ENCODE data around the gene MRPS12.
"Not testable (repeated sequence)": the region's sequence is repeated elsewhere in the genome, so short reads cannot be mapped to it uniquely, and the experiment has no call there.

Gene MRPS12

DNA sequence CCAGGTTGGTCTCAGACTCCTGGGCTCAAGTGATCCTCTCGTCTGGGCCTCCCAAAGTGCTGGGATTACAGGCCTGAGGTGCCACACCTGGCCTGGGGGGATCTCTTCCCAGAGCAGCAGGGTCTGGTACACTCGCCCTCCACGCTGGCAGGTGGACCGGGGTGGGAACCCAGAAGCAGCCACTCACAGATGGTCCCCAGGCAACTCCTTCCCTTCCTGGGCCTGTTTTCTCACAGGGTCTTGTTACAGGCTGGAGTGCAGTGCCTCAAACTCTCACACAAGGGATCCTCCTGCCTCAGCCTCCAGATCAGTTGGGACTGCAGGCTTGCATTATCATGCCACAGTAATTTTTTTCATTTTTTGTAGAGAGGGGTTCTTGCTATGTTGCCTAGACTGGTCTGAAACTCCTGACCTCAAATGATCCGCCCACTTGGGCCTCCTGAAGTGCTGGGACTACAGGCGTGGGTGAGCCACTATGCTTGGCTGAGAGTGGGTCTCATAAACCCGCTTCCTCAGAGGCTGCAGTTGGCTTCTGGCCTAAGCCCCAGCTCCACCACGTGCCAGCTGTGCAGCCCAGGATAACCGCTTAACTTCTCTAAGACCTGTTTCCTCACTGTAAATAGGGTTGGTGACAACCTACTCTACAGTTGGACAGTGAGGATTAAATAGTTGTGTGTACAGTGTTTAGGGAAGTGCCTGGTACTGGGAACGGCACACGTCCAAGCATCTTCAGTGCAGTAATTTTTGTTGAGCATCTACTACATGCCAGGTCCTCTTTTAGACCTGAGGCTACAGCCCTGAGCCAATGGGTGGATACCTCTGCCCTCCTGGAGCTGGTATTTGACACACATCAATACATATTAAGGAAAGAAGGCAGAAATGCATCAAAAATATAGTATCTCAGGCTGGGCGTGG lies 17.9 kb upstream of the MRPS12 start:
- no peak for DNase-seq

GRCh38 chr19:38913958-38914357 lies 16.8 kb upstream of the MRPS12 start:
- DNase-seq: no peak

GRCh38 chr19:38915329-38916321 lies 15.1 kb upstream of the MRPS12 start:
- DNase-seq: no peak

GRCh38 chr19:38917516-38917915 lies 13.2 kb upstream of the MRPS12 start:
- no peak for DNase-seq

GRCh38 chr19:38917921-38918491 lies 12.7 kb upstream of the MRPS12 start:
- DNase-seq: no peak

DNA sequence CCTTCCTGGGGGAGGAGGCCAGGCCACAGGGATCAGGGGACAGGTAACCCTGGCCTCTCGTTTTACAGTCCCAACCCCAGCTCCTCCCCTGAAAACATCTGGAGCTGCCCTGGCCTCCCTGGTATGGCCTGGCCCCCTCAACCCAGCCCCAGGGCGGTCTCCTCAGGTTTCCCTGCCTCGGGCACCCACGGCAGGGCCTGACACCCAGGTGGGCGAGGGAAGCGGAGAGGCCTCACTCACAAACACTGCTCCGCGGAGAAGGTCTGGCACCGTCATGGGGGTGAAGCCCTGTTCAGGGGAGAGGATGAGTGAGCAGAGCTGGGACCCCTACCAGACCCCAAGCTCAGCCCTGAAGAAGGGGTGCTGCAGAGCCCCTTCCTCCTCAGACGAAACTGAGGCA lies 12.2 kb upstream of the MRPS12 start:
- no peak for DNase-seq

DNA sequence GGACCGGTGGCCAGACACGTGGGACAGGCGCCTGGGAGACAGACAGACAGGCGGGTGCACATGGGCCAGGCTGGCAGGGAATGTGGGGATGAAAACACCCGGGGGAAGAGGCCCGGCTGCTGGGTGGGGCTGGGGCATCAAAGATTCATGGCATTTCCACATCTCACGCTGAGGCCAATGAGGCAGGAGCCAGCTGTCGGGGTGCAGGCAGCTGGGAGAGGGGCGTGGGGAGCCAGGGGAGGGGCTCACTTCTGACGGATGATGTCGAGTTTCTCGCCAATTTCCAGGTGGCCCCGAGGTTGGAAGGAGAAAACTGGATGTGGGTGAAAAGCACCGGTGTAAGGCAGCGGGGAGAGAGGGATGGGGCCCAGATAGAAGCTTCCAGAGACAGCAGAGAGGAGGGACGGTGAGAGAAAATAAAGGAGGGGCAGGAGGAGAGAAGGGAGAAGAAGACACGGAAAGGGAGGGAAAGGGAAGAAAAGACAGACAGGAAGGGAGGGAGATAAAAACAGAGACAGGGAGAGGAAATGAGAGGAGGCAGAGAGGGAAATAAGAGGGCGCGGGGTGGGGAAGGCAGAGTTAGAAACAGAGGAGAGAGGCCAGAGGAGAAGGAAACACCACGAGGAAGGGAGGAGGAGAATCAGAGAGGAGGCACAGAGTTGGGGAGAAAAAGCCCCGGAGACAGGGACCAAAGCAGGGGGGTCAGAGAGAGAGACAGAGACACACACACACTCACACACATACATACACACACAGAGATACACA lies 10.7 kb upstream of the MRPS12 start:
- DNase-seq: no peak

DNA sequence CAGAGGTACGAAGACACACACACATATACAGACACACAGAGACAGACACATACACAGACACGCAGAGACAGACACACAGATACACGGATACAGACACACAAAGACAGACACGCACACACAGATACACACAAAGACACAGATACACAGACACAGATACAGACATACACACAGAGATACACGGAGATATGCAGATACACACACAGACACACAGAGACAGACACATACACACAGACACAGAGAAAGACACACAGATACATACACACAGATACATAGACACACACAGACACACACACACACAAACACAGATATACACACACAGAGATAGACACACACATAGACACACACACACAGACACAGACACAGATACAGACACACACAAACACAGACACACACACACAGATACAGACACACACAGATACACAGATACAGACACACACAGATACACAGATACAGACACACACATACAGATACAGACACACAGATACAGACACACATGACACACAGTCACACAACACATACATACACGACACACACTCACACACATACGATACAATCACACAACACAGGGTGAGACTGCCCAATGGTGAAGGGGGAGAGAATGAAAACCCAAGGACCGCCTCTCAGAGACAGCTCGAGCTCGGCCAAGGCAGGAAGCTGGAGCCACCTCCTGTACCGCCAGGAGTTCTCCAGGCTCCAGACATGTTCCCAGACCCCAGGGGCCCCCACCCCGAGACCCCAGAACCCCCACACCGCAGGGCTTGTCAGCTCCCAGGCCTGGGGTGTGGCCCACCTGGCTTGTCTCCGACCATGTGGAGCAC lies 9.9 kb upstream of the MRPS12 start:
- no peak for DNase-seq

DNA sequence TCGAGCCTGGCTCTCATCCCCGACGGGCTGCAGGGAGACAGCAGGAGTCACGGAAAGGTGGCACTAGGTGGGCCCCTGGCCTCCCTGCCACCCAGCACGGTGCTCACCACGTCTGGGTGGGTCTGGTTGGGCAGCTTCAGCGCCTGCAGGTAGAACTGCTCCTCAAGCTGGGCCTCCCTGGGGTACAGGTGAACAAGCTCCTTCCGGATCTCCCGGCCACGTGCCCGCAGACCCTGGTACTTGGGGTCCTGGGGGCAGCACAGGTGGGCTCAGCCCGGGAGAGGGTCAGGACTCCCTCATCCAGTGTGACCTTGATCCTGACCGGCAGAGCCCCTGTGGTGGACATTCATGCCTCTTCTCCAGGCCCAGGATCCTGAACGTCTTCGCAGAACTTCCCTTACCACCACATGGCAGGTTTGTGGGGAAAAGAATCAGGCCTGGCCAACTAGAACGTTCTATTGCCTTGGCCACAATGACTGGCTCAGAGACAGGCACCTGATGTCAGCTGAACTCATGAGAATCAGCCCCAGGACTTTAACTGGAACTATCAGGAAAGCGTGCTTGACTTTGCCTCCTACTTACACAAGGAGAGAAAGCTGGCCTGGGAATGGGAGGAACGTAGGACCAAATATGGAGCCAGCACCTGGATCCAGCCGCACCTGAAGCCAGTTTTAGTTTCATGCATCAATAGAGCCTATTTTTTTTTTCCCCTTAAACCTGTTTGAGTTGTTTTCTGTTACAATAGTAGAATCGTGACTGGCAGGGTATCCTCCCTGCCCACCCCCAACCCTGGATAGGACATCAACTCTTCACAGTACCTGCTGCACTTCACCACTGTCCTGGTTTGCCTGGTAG lies 9.1 kb upstream of the MRPS12 start:
- no peak for DNase-seq

DNA sequence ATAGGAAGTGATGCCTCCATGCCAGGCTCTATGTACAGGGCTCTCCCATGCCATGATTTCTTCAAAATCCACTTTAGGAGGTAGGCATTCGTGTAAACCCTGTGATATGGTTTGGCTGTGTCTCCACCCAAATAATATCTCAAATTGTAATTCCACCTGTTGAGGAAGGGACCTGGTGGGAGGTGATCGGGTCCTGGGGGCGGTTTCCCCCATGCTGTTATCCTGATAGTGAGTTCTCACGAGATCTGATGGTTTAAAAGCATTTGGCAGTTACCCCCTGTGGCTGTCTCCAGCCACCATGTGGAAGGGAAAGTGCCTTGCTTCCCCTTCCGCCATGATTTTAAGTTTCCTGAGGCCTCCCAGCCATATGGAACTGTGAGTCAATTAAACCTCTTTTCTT lies 8.3 kb upstream of the MRPS12 start:
- DNase-seq: no peak

DNA sequence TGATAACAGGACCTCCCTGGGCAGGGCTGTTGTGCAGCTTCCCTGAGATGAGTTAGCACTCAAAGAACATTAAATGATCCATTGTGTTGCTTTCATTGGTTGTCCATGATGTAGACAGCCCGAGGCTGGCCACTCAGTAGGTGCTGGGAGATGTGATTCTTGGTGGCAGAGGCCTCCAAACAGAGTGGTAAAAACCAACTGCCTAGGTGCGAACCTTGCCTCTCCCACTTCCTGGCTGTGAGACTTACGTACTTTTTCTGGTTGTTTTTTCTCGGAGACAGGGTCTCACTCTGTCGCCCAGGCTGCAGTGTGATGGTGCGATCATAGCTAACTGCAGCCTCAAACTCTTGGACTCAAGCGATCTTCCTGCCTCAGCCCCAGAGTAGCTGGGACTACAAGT lies 6.4 kb upstream of the MRPS12 start:
- DNase-seq: no peak

DNA sequence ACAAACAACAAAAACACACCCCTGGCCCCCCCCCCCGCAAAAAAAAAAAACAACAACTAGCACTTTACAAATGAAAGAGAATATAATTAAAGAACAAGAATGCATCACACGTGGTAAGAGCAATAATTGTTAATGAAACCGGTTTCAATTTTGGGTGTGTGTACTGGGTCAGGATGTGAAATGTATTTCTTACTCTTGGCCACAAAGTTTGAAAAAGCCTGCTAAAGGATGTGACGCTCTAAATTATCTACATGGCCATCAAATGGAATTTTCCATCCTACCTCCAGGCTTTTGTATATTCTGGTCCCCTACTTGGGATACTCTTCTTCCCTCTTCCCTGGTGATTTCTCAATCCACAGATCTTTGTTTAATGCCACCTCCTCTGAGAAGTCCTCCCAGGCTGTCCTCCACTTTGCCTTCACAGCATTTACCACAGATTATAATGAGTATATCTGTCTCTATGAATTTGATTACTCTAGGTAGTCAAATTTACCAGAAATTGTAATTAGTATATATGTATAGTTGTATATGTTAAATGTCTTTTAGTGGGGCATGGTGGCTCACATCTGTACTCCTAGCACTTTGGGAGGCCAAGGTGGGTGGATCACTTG lies 2.2 kb upstream of the MRPS12 start:
- DNase-seq: no peak

DNA sequence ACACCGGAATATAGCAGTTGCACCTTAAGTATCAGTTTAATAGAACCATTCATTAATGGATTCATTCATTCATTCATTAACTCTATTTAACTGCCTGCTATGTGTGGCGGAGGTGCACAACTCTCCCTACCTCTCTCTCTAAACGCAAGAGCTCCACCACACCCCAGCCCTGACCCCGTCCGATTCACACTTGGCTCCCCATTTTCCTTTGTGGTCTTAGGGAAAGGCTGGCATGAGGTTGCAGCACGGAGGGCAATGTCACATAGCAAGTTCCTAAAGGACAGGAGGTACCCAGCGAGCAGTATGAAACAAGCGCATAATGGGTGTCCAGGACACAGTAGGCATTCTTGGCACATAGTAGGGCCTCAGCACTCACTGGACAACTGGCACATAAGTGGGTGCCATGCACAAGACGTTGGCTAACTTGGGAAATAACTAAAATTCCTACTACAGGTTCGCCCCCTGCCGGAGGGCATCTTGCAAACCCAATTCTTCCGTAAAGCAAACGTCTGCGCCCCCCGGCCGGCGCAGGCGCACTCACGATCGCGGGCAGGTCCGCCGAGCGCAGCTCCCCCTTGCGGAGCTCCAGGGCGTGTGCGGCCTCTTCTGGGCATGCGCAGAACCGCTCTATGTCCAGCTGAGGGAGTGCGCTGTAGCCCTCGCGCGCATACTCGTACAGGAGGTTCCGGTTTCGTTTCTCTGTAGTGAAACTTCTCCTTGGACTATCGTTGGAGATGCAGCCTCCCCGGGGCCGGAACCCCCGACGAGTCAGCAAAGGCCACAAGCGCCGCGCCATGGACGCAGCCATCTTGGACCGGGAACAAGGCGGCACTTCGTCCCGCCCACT lies 592 bp upstream of the MRPS12 start, which contains the start of gene SARS2:
SARS2 (minus strand) TSS at position 835 of the 847 bp plus-strand sequence; CDS start at position 808, 27 bp downstream.
- DNase-seq: peak; percentile 75

DNA sequence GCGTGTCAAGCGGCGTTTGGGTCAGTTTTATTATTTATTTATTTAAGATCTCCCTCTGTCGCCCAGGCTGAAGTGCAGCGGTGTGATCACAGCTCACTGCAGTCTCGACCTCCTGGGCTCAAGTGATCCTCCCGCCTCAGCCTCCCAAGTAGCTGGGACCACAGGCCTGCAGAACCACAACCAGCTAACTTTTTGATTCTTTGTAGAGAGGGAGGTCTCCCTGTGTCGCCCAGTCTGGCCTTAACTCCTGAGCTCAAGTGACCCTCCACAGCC lies 713 bp downstream of the MRPS12 start:
- no peak for DNase-seq

DNA sequence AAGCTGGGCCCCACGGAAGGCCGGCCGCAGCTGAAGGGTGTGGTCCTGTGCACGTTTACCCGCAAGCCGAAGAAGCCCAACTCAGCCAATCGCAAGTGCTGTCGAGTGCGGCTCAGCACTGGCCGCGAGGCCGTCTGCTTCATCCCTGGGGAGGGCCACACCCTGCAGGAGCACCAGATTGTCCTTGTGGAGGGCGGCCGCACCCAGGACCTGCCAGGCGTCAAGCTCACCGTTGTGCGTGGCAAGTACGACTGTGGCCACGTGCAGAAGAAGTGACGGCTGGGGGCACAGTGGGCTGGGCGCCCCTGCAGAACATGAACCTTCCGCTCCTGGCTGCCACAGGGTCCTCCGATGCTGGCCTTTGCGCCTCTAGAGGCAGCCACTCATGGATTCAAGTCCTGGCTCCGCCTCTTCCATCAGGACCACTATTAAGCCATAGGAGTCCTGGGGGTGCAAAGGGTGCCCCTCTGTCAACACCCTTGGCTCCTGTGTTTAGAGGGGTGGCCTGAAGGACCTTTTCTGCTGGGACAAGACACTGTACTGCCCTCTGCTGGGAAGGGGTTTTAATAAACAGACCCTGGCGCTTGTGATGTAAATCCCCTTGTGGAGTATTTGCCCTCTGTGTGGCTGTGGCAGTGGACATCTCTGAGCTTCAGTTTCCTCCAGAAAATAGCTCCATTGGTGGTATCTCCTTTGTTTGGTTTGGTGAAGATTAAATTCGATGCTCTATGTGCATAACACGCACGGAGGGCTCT lies 1.9 kb downstream of the MRPS12 start:
- DNase-seq: no peak

GRCh38 chr19:38933544-38933943 lies 2.8 kb downstream of the MRPS12 start:
- no peak for DNase-seq

- DNase-seq: no peak
Measured at GRCh38 chr19:38939957-38940356, 9.2 kb downstream of the MRPS12 start.

DNA sequence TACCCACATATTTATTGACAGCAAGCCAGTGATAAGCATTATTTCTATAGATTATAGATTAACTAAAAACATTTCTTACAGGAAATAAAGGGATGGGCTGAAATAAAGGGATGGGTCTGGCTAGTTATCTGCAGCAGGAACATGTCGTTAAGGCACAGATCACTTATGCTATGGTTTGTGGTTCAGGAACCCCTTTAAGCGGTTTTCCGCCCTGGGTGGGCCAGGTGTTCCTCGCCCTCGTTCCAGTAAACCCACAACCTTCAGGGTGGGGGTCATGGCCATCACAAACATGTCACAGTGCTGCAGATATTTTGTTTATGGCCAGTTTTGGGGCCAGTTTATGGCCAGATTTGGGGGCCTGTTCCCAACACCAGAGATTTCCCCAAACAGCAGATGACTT lies 10.7 kb downstream of the MRPS12 start:
- not testable (repeated sequence) for DNase-seq

DNA sequence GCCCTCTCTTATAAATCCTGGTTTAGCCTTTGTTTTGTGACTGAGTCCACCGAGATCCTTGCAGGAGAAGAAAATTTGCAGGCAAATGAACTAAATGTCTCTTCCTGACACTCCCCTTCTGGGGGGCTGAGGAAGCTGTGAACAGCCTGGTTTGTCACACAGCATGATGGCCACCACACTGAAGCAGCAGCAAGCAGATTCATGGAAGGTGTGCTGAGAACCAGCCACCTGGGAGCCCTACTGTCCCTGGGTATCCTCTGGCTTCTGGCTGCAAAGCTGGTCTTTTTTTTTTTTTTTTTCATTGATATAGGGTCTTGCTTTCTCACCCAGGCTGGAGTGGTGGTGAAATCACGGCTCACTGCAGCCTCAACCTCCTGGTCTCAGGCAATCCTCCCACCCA lies 11.2 kb downstream of the MRPS12 start:
- DNase-seq: no peak
